Measurements from ENCODE around the gene GNG8.

DNA sequence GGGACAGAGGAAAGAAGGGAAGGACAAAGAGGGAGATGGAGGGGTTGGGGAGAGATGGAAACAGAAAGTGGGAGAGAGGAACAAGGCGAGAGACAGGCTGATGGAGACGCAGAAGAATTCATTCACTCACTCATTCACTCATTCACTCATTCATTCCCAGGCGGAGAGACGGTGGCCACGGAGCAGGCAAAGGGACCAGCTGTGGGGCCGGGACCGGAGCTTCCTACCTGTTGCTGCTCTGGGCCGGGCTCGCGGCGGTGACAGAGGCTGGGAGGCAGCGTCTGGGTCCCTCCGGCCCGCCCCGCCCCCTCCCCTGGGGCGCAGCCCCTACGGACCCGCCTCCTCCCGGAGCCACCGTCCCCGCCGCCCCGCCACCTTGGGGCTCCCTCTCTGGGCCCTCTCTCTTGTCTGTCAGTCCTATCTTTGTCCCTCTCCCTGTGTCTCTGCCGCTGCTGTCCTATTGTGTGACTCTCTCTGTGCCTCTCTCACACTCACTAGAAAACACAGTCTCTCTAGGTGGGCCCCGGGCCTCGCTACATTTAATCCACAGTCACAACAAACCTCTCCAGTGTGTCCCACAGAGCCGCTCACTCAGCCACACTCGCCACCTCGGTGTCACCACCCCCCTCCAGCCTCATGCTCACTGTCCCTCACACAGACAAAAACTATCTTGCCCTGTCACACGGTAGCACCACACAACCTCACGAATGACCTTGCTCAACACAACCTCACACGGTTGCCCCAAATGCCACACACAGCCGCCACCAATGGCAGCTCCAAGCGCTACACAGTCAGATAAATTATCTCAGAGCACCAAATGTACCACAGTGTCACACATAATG is at the start of gene GNG8:
- TF ChIP-seq, protein P1, sequence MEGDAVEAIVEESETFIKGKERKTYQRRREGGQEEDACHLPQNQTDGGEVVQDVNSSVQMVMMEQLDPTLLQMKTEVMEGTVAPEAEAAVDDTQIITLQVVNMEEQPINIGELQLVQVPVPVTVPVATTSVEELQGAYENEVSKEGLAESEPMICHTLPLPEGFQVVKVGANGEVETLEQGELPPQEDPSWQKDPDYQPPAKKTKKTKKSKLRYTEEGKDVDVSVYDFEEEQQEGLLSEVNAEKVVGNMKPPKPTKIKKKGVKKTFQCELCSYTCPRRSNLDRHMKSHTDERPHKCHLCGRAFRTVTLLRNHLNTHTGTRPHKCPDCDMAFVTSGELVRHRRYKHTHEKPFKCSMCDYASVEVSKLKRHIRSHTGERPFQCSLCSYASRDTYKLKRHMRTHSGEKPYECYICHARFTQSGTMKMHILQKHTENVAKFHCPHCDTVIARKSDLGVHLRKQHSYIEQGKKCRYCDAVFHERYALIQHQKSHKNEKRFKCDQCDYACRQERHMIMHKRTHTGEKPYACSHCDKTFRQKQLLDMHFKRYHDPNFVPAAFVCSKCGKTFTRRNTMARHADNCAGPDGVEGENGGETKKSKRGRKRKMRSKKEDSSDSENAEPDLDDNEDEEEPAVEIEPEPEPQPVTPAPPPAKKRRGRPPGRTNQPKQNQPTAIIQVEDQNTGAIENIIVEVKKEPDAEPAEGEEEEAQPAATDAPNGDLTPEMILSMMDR (conservative IDR thresholded peaks at IDR 0.05; ENCODE audit: low read length), result no peak
- no peak for TF ChIP-seq EZH2phosphoT487 (IDR thresholded peaks at IDR 0.05; ENCODE audit: borderline replicate concordance, low read depth, low read length)

All from OCI-LY7 (cell line).